Smooth muscle cell of the brain vasculature (primary cell): ENCODE measurements around the gene ZNG1F.
"Not testable (repeated sequence)": the region's sequence is repeated elsewhere in the genome, so short reads cannot be mapped to it uniquely, and the experiment has no call there.

Experiments used
- DNase-seq: peaks from one replicate; pipeline ENCODE4 v3.0.0-alpha.2; 2012; ENCODE audit warnings: low read depth, low spot score

Gene ZNG1F

DNA sequence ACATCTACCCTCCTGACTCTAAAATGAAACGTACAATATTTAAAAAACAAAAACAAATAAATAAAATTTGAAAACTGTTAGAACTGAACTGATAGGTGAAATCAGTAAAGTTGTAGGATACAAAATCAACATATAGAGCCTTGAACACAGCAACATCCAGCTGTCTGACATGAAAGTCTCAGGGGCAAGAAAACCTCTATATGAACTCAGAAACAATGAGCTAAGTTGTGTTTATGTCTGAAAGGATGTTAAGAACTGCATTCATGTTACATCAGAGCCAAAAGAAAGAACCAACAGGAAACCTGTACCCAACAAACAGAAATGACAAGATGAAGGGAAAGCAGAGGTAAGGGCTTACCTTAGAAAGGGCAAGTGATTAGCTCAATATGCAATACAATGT, 102.4 kb downstream of the ZNG1F start:
- not testable (repeated sequence) for DNase-seq

DNA sequence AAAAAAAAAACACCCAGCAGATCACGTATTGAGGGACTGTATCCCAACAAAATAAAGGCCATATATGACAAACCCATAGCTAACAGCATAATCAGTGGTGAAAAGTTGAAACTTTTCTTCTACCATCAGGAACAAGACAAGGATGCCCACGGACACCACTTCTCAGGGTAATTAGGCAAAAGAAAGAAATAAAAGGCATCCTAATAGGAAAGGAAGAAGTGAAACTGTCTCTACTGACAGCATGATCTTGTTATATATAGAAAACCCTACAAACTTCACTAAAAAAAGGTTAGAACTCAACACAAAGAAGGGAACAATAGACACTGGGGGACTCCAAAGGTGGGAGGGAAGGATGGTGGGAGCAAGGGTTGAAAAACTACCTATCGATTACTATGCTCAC, 102.9 kb downstream of the ZNG1F start:
- not testable (repeated sequence) for DNase-seq

DNA sequence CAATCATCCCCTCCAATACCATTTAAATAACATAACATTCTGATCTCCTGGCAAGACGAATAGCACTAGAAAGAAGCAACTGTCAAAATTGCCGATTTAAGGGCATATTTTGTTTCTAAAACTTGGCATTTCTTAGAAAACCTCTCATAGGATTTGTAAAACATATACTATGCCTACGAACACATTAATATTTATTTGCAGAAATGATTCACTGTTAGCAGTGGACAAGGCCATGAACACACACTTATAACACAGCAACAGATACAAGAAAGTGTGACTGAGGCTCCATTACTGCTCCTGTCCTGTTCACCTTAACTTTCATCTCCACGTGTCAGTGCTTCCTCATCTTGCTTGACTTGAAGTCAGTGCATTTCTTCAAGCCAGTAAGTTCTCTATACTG, 106.8 kb downstream of the ZNG1F start:
- not testable (repeated sequence) for DNase-seq
